ENCODE data around the gene XPR1.
"Not testable (repeated sequence)": the region's sequence is repeated elsewhere in the genome, so short reads cannot be mapped to it uniquely, and the experiment has no call there.

XPR1 gene

DNA sequence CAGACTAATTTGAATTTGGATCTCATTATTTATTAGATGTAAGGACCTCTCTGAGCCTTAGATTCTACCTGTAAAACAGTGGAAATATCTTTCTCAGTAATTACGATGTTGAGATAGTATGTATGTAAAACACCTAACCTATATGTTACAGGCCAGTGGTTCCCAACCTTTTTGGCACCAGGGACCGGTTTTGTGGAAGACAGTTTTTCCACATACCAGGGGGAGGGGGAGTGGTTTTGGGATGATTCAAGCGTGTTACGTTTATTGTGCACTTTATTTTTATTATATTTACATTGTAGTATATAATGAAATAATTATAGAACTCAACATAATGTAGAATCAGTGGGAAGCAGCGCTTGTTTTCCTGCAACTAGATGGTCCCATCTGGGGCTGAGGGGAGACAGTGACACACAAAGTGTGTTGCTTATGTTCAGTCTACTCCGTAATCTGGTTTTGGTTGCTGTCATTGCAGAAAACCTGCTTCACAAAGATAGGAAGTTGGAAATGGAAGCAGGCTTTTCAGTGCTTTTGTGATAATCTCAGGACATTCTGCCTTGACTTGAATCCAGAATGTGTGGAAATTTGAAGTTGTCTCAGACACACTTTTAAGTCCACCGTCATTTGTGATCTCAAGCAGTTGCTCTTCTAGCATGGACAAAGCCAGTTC lies 12.8 kb downstream of the XPR1 start:
- DNase-seq (ENCODE audit: low read depth): no peak

DNA sequence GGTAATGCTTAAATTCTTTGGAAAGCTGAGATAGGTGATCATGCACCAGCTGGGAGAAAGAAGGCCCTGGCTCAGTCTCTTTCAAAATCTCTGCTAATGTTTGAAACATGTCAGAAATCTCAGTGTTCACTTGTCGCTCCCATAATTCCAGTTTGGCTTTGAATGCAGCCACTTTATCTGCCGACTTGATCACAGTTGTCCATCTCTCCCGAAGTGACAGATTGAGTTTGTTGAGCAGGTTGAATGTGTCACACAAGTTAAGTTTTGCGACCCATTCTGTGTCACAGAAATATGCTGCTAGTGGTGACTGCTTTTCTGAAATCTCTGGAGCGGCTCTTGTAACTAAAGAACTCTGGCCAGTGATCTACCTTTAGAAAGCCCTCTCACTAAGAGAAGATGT lies 13.4 kb downstream of the XPR1 start:
- DNase-seq (ENCODE audit: low read depth): not testable (repeated sequence)

DNA sequence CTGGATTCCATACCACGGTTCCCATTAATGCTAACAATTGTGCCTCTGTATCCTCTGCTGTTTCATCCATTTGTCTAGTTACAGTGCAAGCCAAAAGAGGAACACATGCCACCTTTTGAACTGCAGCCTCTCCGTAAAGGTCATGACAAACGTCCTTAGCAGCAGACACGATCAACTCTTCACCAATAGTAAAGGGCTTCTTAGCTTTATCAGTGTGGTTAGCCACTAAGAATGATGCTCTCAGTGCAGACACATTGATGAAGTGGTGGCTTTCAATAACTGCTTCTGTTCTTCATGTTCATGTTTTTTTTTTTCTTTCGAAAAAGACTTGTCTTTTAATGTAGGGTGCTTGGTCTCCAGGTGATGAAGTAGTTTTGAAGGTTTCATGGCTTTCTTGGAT lies 14.3 kb downstream of the XPR1 start:
- no peak for DNase-seq (ENCODE audit: low read depth)

DNA sequence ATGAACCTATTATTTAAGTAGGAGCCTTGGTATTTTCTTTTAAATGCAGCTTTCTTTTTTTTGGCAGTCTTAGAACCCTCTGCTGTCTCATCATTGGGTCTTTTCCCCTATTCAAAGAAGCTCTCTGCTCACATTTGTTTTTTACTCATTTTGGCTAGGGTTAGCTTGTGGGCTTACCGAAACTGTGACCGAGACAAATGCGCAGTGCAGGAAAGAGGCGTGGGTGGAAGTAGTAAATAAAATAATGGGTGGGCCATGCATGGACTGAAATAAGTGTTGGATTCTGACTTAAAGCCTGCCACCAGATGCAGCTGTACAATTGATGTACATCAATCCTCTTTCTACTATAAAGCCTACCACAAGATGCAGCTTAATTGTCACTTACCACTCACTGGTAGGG lies 14.7 kb downstream of the XPR1 start:
- no peak for DNase-seq (ENCODE audit: low read depth)

DNA sequence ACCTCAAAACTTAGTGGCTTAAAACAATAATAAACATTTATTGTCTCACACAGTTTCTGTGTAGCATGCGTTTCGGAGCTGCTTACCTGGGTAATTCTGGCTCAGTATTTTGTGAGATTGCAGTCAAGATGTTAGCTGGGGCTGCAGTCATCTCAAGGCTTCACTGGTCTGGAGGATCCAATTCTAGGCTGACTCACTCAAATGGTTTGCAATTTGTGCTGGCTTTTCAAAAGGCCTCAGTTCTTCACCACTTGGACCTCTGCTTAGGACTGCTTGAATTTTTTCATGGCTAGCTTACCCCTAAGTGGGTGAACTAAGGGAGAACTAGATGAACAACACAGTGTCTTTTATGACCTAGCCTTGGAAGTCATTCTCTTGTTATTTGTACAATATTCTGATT lies 21.0 kb downstream of the XPR1 start:
- DNase-seq (ENCODE audit: low read depth): no peak

DNA sequence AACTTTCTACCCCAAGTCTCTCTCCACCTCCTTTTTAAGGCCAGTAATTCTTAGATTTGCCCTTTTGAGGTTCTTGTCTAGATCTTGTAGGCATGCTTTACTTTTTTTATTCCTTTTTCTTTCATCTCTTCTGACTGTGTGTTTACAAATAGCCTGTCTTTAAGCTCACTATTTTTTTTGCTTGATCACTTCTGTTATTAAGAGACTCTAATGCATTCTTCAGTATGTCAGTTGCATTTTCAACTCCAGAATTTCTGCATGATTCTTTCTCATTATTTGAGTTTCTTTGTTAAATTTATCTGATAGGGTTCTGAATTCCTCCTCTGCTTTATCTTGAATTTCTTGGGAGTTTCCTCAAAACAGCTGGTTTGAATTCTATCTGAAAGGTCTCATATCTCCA lies 30.9 kb downstream of the XPR1 start:
- DNase-seq (ENCODE audit: low read depth): no peak

DNA sequence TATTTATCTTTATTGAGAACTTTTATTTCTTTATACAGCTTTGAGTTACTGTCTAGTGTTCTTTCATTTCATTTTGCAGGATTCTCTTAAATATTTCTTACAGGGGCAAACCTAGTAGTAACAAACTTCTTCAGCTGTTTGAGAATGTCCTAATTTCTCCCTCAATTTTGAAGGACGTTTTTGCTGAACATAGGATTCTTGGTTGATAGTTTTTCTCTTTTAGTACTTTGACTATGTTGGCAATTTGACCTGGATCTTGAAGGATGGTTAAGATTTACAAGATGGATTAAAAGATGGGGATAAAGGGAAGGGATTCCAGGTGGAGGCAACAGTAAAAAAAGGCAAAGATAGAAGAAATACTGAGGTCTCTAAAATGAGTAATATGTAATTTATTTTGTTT lies 38.9 kb downstream of the XPR1 start:
- DNase-seq (ENCODE audit: low read depth): no peak

DNA sequence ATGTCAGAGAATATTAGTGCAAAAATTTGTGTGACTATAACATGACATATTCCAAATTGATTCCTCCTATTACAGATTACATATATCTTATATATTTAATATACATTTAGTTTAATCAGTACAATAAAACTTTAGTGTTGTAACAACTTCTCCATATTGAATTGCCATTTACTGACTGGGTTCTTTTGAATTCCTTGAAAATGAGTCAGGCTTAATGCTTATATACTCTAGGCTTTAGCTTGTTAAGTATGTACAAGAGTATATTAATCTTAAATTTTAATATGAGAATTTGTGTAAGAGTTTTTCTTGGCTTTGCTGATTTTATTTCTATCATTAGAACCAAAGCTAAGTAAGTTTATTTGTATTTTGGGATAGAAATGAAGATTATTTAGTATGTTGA lies 40.3 kb downstream of the XPR1 start:
- DNase-seq (ENCODE audit: low read depth): no peak

DNA sequence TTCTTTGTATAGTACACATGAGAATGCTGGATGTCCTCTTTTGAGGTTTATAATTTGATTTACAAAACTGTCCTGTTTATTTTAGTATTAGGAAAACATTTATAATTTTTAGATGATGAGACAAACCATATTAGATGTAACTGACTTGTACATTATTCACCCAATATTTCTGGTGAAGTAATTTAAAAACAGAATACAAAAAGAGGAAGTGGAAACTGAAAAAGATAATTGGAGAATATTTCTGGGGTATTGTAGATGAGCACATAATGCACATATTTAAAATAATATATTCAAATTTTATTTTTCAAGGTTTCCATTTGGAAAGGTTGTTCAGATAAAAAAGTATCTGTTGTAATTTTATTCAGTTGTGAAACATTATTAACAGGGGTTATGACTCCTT lies 40.7 kb downstream of the XPR1 start:
- no peak for DNase-seq (ENCODE audit: low read depth)

DNA sequence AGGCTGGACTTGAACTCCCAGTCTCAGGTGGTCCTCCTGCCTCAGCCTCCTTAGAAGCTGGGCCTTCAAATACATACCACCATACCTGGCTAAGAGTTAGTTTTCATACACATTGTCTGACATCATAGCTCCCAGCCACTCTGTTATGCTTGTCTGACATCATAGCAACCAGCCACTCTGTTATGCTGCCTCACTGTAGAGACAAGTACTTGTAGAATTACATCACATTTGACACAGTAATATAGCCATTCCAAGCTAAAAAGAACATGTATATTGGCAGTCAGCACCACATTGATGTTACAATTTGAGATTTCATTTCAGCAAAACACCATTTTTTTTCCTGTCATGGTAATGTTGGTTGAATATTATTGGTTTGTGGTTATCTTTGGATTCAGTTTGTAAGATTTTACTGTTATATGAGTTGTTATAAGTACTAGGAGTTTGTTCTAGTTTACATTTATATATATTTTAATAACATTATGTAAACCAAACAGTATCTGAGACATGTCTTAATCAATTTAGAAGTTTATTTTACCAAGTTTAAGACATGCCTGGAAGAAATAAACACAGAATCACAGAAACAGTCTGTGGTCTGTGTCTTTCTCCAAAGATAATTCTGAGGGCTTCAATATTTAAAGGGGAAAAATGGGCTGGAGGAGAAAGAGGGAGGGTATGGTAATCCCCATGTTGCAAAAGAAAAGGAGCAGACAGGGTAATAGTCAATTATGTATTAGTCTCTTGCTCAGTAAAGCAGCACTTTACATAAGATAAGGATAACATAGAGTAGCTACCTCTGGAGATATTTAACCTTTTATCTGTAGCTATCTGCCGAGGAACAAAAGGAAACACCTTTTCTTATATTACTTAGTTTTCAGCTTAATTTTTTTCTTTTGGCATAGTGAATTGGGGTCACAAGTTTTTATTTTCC lies 43.0 kb downstream of the XPR1 start:
- DNase-seq (ENCODE audit: low read depth): no peak

DNA sequence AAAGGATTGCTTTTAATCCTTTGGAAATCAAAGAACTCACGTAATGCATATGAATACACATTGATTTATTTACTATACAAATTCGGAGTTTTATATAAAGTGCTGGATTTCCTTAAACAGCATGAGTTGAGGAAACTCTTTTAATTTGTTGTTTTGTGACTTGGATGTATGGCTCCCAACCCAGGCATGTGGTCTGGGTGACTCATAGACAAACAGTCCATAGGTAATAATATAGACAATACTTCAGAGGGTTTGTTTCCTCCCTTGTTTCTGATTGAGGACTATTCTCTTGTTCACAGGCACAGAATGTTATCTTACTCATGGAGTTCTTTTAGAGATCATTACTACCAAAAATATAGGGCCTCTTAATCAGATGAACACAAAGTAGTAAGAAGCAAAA lies 43.8 kb downstream of the XPR1 start:
- no peak for DNase-seq (ENCODE audit: low read depth)

DNA sequence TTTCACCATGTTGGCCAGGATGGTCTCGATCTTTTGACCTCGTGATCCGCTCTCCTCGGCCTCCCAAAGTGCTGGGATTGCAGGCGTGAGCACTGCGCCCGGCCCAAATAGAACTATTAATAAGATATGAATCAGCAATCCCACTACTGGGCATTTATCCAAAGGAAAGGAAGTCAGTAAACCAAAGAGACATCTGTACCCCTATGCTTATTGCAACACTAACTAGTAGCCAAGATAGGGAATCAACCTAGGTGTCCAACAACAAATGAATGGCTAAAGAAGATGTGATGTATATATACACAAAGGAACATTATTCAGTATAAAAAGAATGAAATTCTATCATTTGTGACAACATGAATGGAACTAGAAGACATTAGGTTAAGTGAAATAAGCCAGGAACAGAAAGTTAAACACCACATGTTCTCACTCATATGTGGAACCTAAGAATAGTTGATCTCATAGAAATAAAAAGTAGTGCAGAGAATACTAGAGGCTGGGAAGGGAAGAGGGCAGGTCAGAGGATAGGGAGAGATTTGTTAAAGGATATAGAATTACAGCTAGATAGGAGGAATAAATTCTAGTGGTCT lies 48.8 kb downstream of the XPR1 start:
- no peak for DNase-seq (ENCODE audit: low read depth)

DNA sequence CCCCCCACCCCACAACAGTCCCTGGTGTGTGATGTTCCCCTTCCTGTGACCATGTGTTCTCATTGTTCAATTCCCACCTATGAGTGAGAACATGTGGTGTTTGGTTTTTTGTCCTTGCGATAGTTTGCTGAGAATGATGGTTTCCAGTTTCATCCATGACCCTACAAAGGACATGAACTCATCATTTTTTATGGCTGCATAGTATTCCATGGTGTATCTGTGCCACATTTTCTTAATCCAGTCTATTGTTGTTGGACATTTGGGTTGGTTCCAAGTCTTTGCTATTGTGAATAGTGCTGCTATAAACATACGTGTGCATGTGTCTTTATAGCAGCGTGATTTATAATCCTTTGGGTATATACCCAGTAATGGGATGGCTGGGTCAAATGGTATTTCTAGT lies 51.3 kb downstream of the XPR1 start:
- DNase-seq (ENCODE audit: low read depth): not testable (repeated sequence)

DNA sequence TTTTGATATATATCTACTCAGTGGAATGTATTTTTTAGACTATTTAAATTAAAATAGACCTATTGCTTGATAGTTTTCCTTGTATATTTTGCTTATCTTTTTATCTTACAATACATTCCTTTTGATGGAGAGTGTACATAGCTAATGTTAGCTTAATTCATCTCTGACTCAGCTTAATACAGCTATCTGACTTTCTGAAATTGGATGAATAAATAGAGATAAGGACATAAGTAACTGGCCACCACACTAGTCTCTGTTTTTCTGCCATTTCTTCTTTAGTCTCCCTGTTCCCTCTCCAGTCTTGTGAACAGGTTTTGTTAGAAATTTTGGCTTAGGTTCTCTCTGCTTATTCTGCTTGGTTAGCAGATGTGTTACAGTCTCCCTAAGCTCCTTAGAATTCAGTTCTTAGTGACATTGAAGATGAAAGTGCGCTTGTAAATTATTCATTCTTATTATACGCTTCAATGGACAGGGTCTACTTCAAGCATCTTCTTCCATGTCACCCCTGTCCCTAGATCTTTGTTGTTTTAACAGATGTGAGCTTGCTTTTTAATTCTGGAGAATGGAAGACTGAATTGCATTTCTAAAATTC lies 59.6 kb downstream of the XPR1 start:
- no peak for DNase-seq (ENCODE audit: low read depth)

DNA sequence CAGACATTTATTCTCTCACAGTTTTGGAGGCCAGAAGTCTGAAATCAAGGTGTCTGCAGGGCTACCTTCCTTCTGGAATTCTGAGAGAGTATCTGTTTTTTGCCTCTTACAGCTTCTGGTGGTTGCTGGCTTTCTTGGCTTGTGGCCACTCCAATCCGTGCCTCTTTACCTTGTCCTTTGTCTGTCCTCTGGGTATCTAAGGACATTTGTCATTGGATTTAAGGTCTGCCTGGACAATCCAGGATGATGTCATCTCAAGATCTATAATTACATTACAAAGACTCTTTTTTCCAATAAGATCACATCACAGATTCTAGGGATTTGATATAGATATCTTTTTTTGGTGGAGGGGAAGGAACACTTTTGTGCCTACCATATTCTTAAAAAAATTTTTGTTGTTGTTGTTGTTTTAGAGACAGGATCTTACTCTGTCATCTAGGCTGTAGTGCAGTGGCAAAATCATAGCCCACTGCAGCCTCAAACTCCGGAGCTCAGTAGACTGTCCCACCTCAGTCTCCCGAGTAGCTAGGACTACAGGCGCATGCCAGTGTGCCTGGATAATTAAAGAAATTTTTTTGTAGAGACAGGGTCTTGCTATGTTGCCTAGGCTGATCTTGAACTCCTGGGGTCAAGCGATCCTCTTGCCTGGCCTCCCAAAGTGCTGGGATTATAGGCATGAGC lies 61.9 kb downstream of the XPR1 start:
- DNase-seq (ENCODE audit: low read depth): no peak

DNA sequence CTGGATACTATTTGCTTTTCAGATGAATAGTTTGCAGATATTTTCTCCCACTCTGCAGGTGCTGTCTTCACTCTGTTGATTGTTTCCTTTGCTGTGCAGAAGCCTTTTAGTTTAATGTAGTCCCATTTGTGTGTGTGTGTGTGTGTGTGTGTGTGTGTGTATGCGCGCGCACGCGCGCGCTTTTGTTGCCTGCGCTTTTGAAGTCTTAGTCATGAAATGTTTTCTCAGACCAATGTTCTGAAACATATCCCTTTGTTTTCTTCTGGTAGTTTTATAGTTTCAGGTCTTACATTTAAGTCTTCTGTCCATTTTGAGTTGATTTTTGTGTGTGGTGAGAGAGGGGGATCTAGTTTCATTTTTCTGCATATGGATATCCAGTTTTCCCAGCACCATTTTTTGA lies 63.5 kb downstream of the XPR1 start:
- no peak for DNase-seq (ENCODE audit: low read depth)

DNA sequence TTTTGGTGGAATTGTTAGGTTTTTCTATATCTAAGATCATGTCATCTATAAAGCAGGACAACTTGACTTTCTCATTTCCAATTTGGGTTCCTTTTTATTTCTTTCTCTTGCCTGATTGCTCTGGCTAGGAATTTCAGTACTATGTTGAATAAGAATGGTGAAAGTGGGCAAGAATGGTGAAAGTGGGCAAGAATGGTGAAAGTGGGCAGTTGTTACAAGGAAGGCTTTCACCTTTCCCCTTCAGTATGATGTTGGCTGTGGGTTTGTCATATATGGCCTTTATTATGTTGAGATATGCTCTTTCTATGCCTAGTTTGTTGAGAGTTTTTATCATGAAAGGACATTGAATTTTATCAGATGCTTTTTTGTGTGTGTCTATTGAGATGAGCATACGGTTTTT lies 64.5 kb downstream of the XPR1 start:
- DNase-seq (ENCODE audit: low read depth): no peak

DNA sequence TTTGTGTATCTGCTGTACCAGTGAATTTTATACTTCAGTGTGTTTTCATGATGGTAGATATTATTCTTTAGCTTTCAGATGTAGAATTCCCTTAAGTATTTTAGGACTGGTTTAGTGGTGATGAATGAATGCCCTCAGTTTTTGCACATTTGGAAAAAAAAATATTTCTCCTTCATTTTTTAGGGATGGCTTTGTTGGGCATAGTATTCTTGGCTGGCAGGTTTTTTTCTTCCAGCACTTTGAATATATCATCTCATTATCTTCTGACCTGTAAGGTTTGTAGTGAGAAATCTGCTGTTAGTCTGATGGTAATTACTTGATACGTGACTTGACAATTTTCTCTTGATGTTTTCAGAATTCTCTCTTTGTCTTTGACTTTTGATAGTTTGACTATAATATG lies 66.8 kb downstream of the XPR1 start:
- DNase-seq (ENCODE audit: low read depth): no peak

DNA sequence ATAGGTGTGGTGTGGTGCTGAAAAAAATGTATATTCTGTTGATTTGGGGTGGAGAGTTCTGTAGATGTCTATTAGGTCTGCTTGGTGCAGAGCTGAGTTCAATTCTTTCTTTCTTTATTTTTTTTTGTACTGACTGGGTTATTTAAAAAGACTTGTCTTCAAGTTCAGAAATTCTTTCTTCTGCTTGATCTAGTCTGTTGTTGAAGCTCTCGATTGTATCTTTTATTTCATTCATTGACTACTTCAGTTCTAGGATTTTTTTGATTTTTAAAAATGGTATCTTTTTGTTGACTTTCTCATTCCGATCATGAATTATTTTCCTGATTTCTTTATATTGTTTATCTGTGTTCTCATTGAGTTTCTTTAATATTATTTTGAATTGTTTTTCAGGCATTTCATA lies 70.6 kb downstream of the XPR1 start:
- not testable (repeated sequence) for DNase-seq (ENCODE audit: low read depth)

DNA sequence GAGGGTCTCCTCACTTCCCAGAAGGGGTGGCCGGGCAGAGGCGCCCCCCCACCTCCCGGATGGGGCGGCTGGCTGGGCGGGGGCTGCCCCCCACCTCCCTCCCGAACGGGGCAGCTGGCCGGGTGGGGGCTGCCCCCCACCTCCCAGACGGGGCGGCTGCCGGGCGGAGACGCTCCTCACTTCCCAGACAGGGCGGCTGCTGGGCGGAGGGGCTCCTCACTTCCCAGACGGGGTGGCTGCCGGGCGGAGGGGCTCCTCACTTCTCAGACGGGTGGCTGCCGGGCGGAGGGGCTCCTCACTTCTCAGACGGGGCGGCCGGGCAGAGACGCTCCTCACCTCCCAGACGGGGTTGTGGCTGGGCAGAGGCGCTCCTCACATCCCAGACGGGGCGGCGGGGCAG lies 78.9 kb downstream of the XPR1 start:
- not testable (repeated sequence) for DNase-seq (ENCODE audit: low read depth)

DNA sequence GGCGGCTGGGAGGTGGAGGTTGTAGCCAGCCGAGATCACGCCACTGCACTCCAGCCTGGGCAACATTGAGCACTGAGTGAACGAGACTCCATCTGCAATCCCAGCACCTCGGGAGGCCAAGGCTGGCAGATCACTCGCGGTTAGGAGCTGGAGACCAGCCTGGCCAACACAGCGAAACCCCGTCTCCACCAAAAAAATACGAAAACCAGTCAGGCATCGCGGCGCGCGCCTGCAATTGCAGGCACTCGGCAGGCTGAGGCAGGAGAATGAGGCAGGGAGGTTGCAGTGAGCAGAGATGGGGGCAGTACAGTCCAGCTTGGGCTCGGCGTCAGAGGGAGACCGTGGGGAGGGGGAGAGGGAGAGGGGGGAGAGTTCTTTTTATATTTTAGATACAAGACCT lies 79.4 kb downstream of the XPR1 start:
- DNase-seq (ENCODE audit: low read depth): not testable (repeated sequence)

DNA sequence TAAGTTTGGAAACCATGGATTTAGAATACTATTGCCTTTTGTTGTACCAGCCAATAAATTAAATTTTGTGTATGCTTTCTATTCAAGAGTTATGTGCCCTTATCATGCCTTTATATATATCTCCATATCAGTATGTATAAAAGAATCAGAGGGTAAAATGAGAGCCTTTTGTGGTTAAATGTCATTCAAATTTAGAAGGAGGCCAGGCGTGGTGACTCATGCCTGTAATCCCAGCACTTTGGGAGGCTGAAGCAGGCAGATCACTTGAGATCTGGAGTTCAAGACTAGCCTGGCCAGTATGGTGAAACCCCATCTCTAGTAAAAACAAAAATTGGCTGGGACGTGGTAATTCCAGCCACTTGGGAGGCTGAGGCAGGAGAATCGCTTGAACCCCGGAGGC lies 88.9 kb downstream of the XPR1 start:
- no peak for DNase-seq (ENCODE audit: low read depth)
